ENCODE data around the gene TBX1. TPM values are rescaled to one million over a fixed set of nuclear protein-coding genes. Genes with fewer than 3 reads are reported as not detected.
"Not testable (repeated sequence)": the region's sequence is repeated elsewhere in the genome, so short reads cannot be mapped to it uniquely, and the experiment has no call there.

The TBX1 gene
- total RNA-seq, 1 experiment from 2014 or later, result 3.7 TPM

DNA sequence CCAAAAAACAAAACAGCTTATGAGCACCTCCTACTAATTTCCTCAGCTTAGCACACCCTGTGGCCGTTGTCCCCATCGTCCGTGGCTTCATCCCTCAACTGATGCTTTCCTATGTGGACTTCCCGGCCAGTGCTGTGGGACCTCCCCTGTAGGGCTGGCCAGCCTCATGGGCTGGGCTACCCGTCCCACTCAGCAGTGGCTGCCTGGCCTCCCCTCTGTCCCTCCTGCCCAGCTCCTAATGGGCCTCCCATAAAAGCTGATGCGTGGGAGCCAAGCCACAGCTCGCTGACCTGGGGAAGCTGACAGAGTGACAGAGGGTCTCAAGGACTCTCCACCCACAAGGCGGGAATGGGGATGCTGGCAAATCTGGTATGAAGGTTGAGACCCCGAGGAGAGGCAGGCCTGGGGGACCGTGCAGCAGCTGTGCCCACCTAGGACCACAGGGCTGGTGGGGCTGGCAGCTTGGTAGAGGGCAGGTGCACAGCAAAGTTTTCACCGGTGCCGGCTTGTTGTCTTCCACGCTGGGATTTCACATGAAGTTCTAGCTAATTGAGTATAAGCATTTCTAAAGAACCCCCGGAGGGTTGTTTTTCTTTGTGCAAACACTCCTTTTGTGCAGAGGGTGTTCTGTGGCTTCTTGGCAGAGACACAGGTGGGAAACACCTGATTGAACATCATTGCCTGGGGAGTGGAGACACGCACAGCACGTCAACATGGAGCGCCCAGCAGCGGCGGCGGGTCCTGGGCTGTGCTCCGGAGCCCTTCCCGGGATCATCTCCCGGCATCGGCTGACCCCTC is 23.2 kb downstream of the TBX1 start:
- no peak for DNase-seq (ENCODE audit: low spot score)

DNA sequence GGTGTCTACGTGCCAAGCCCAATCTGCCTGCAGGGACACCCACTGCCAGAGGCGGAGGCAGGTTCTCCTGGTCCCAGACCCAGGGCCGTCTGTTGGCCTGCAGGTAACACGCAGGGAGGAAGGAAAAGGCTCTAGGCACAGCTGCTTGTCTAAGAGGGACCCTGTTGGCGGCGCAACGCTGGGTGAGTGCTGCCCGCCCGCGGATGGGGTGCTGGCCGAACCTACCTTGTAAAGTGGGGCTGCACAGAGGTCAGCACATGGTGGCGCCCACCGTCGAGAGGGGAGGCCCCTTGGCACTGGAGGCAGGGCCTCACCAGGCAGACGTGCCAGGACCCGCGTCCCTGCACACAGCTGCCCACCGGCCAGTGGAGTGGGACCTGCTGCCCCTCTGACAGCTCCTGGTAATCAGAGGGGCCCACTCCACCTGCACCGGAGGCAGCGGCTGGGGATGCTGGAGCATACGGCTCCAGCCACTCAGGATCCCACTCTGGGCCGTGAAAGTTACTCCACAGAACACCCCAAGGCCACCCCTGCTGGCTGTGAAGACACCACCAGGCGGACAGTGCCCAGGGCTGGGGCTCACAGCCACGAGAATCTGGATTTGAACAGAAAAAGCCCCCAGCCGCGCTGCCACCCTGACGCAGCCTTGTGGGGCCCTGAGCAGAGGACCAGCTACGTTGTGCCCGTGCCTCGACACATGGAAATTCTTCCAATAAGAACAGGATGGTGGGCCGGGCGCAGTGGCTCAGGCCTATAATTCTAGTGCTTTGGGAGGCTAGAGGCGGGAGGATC is 24.0 kb downstream of the TBX1 start:
- no peak for DNase-seq (ENCODE audit: low spot score)

DNA sequence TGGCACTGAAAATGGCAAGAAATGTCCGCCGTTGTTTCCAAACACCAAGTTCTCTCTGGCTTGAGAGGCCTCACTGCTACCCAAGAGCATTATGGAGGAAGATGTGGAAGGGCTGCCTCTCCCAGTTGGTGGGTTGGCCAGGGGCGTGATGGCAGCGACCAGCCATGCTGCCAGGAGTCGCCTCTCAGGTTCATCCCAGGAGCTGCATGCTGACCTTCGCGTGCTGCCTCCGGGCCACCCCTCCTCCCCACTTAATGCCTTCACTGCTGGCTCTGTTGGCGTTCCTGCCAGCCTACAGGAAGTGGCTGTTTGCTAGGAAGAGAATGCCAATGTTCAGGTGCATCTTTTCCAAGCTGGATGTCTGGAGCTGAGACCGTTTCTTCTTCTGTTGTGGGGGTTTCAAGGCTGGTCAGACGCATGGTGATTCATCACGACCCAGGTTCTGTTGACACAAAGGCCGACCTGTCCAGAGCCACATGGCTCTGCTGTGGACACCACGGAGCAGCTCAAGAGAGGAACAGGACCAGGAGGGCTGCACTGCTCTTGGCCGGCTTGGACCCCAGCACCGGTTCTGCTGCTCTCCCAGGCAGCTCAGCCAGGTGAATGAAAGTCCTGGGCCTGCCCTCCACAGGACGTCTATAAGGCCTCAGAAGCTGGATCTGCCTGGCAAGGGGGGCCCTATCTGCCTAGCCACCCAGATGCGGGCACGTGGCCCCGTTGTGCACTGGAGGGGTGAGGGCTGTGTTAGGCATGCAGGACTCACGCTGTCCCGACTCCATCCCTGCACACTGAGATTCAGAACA is 25.1 kb downstream of the TBX1 start:
- no peak for DNase-seq (ENCODE audit: low spot score)

DNA sequence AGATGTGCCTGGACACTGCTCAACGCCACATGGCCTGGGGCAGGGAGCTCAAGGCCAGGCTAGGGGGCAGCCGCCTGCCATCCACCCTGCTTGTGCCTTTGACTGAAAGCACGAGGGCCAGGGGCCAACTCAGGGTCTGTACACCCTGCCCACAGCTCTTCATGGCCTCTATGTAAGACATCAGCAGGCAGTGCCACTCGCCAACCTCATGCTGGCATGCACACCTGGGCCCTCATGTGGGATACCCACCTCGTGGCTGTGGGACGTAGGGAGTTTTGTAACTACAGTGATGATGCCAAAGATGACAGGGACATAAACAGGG is 25.6 kb downstream of the TBX1 start:
- no peak for DNase-seq (ENCODE audit: low spot score)

- DNase-seq (ENCODE audit: low spot score), result no peak
These were observed 26.6 kb downstream of the TBX1 start for GRCh38 chr22:19786959-19787848.

DNA sequence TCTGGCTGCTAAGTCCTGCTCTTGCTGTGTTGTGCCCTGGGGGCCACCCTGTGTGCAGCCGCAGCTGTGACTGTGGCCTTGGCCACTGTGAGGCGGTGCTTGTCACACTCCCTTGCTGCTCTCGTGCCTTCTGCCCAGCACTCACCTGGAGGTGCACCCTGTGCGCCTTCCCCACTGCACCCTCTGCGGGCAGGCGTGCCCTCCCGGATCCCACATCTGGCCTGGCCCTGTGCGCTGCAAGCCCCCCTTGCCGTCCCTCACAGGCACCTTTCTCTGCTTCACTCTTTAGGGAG is 27.2 kb downstream of the TBX1 start:
- DNase-seq (ENCODE audit: low spot score), result no peak

DNA sequence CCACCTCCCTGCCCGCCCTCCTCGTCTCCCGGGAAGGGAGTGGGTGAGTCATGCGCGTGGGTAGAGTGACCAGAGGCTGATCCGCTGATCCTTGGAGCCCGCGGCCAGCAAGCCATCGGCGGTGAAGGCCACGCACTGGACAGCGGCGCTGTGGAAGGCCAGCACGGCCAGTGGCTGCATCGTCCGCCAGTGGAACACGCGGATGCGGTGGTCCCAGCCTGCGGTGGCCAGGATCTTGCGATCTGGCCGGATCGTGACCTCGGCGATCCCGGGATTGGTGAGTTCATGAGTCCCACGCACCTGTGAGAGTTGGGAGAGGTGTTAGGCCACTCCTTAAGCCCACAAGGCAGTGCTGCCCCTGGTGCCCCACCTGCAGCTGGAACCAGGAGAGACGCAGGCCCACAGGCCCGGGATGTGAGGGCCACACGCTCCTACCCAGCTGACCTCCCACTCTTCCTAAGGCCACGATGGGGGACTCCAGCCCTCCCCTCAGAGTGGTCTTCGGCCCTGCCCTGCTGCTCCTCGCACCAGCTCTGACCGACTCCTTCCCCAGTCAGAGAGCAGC is 28.2 kb downstream of the TBX1 start:
- no peak for DNase-seq (ENCODE audit: low spot score)

GRCh38 chr22:19789406-19789805 is 28.8 kb downstream of the TBX1 start:
- no peak for DNase-seq (ENCODE audit: low spot score)

DNA sequence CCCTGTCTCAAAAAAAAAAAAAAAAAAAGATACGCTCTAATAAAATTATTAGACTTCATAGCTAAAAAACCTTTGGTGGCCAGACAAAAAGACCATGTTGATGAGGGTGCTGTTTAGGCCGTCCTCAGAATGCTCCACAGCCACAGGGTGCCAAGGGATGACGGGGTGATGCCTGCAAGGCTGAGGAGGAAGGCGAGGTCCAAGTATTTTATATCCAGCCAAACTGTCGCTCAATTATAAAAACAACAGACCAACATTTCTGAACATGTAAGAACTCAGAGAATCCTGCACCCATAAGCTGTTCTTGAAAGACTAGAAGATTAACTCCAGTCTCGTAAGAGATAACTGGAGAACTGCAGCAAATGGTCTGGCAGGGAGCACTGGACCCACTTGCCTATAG is 29.2 kb downstream of the TBX1 start:
- no peak for DNase-seq (ENCODE audit: low spot score)

DNA sequence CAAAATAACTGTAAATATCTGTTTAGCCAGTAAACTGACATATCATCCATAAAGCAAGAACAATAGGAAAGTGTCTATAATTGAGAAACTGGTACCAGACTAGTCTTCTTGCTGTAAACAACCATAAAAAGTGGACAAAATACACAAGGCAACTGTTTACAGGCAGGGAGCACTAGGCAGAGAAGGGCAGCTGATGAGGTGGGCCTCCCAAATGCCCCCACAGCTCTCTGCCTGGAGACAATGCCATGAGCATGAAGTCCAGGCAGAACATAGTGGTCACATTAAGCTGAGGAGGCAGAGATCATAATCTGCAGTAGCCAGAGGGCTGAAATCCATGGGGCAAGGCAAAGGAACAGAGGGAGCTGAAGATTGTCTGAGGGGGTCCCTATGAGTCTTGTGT is 30.7 kb downstream of the TBX1 start:
- DNase-seq (ENCODE audit: low spot score), result no peak

DNA sequence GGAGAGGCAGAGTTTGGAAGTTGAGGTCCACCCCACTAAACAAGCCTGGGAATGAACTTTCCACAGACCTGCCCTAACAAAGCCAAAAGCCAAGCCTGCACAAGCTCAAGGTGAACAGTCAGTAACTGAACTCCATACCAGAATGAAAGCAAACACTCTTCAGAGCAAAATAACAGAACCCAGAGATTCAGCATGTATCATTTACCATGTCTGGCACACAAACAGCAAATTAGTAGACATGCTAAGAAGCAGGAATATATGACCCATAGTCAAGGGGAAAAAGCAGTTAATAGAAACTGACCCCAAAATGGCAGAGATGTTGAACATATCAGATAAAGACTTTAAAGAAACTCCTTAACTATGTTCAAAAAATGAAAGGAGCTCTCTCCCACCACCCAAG is 31.3 kb downstream of the TBX1 start:
- DNase-seq (ENCODE audit: low spot score), result no peak

- not testable (repeated sequence) for DNase-seq (ENCODE audit: low spot score)
These were observed 31.9 kb downstream of the TBX1 start for GRCh38 chr22:19792383-19792896.

DNA sequence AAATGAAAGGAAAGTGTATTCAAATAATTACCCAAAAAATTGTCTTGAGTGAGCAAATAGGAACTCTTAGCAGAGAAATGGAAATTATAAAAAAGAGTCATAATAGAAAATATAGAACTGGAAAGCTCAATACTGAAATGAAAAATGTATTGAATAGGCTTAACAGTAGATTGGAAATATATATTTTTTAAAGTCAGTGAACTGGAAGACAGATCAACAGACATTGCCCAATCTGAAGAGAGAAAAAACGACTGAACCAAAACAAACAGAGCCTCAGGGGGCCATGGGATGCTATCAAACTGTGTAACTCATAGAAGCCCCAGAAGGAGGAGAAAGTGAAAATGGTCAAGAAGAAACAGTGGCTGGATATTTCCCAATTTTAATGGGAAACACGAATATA is 32.6 kb downstream of the TBX1 start:
- no peak for DNase-seq (ENCODE audit: low spot score)

DNA sequence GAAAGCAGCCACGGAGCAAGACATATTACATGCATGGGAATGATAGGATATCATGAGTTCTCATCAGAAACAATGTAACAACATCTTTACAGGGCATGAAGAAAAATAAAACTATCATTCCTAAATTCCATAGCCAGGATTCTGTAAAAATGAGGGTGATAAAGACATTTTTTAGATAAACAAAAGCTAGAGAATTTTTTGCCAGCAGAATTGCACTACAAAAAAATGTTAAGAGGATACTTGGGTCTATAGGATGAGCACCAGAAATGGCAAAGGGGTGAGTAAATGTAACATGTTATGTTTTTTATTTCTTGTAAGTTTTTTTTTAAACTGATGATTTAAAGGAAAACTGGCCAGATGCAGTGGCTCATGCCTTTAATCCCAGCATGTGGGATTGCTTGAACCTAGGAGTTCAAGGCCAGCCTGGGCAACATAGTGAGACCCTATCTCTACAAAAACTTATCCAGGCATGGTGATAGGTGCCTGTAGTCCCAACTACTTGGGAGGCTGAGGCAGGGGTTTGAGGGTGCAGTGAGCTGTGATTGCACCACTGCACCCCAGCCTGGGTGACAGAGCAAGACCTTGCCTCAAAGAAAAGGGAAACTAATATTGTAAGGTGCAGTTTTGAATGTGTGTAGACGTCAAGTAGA is 33.2 kb downstream of the TBX1 start:
- no peak for DNase-seq (ENCODE audit: low spot score)

- DNase-seq (ENCODE audit: low spot score), result no peak
These were observed 35.0 kb downstream of the TBX1 start for GRCh38 chr22:19795617-19796008.

DNA sequence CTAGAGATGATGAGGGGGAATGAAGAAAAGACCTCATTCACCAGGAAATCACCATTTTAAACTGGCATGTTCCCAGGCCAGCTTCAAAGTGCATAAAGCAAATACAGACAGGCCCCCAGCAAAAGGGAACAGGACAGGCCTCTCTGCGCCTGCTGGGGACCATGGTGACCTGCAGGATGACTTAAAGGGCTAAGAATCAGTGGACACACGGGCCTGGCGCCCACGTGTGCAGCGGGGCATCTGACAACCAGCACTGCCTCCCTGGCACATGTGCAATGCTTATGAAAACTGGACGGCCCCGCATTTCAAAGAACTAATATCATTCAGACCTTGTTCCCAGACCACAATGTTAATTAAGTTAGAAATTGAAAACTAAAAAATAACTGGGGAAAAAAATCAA is 35.6 kb downstream of the TBX1 start:
- no peak for DNase-seq (ENCODE audit: low spot score)

DNA sequence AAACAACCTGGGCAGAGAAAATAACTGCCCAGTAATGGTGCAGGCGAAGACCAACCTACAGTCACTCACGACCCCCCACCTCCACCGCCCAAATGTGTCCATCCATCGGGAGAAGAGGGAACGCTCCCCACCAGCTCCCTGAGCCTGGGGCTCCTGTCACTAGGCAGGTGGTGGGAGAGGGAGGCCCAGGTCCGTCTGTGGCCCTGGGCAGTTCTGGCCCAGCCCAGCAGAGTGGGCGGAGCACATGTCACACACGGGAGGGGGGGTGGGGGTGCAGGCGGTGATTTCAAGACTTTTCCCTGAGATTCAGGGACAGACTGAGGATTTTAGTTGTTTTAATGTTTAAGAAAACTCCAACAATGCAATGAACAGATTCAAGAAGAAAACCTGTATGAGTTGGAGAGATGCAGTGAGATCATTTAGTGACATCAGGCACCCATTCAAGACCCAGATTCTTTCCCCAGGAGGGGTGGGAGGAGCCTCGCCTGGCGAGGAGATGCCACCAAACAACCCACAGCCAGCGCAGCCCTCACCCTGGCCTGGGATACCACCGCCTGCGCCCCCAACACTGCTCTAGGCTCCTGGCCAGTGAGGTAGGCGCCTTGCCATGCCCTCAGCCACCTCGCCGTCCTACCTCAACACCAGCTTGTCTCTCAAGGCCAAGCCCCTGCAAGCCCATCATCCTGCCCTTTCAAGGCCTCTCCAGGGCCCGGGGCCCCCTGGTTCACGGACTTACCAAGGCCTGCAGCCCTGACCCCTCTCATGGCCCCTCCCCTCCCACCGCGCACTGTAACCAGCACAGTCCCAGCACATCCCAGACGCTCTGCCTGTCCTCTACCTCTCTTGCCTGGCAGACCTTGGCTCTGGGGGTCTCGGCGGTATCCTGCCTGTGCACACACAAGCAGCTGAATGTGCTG is 36.8 kb downstream of the TBX1 start:
- DNase-seq (ENCODE audit: low spot score), result no peak

DNA sequence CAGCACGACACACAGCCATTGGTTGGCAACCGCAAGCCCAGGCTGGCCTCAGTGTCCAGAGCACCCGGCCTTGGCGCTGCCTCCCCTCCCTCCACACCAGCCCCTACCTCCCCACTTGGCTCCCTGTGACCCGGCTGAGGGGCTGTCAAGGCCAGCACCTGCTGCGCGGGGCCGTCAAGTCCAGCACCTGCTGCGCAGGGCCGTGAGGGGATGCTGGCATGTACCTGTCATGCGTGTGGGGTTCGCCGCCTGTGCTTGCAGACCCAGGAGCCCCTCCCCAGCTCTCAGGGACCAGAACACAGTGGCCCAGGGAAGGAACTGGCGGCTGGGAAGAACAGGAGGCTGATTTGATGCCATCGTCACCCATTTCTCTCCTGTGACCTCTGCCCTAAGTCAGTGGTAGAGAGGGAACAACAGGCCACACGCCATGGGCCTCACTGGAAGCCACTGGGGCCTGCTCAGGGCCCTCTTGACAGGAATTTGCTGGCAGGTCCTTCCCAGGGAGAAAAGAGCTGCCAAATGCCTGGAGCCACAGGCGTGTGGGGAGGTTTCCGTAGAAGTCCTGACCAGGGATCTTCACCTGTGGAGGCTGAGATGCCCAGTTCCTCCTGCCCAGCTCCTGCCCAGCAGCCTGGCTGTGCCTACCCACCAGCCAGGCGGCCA is 37.6 kb downstream of the TBX1 start:
- DNase-seq (ENCODE audit: low spot score), result no peak

GRCh38 chr22:19798891-19799293 is 38.3 kb downstream of the TBX1 start:
- DNase-seq (ENCODE audit: low spot score), result no peak

Measured in A172 (cell line).